Activated T-cell treated with anti-CD3 and anti-CD28 coated beads for 48 hours (primary cell): ENCODE results near the gene TGFBRAP1.
"Not testable (repeated sequence)": the region's sequence is repeated elsewhere in the genome, so short reads cannot be mapped to it uniquely, and the experiment has no call there.

Experiments used
- DNase-seq: peaks from one replicate; pipeline ENCODE4 v3.0.0-alpha.2; 2020; ENCODE audit warnings: low read depth

TGFBRAP1 gene

DNA sequence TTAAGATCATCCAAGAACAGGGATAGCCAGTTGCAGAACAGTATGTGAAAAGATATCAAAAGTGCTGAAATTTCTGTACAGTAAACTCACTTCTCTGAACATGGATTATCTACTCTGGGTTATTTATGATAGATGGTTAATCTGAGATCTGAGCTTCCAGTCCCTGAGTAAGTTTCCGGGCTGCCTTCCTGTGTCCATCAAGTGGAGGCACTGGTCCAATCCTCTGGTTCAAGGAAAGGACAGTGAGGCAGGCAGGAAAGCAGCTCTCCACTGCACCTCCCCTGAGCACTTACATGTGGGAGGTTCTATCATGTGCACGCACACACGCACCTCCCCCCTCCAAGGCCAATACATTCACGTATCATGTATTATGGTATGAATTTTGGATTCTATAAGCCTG, 55.5 kb downstream of the TGFBRAP1 start:
- no peak for DNase-seq

DNA sequence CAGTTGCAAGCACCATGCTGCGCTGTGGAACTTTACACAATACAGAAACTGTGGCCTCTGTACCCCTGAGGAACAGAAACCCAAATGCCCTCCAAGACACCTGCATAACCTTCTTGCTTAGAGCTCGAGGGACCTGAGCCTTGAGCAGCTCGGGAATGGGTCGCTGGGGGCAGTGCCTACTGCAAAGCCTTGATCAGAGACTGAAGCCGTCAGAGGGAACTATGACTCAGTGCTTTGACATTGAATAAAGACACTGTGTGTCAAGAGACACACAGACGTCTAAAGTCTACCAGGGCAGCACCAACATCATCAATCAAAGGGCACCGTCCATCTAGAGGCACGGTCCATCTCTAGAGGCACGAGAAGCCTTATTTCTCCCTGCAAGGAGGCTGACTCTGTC, 57.4 kb downstream of the TGFBRAP1 start:
- DNase-seq: no peak

DNA sequence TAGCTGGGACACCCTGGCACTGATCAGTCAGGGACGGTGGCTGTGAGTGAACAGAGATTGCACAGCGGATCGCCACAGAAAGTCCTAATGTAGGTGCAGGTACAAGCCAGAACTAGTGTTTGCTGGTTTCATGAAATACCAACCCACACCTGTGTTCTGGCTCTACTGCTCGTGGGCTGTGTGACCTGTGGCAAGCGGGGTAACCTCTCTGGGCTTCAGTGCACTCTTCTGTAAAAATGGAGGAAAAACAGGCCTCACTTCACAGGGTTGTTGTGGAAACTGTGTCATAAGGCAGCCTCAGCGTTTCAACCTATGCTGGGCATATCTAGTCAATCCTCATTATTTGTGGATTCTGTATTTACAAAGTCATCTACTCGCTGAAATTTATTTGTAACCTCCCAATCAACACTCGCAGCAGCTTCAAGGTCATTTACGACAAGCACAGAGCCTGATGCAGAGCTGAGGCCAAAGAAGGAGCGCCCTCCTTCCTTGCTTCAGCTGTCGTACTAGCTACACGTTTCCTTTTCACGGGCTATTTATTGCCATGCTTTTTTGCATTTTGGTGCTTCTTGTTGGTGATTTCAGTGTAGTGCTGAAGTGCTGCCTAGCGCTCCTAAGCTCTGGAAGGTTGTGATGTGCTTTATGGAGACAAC, 58.0 kb downstream of the TGFBRAP1 start:
- DNase-seq: no peak

DNA sequence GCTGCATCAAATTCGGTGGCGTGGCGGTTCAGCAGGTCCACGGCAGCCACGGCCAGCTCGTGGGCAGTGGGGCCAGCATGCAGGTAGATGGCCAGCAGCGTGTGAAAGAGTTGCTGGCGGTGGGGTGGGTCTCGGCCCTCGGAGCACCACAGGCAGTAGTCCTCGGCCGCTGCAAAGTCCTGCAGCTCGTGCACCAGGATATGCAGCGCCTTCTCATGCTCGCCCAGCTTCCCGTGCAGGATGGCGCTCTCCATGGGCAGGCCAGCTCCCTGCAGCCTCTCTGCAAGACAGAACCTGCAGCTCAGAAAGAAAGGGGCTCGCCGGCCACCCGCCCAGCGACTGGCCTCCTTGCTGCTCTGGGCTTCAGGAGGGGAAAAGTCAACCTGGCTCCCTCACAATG, 60.1 kb downstream of the TGFBRAP1 start:
- no peak for DNase-seq

DNA sequence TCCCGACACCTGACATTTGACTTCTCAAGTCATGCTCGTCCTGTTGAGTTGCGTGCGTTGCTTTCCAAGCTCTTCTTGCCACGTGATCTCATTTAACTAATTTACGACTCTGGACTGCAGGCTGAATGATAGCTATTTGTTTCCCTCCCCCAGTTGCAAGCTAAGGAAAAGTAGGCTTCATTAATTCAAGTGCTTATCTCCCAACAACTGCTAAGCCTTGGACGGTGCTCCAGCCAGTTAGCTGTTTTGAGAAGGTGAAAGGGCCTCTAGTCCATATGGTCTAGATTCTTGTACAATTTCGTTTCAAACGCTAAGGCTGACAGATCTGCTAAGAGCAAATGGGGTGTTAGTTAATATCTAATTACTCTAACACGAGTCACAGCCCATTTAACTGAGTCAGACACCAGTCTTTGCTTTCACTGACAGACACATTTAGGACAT, 66.9 kb downstream of the TGFBRAP1 start:
- no peak for DNase-seq

DNA sequence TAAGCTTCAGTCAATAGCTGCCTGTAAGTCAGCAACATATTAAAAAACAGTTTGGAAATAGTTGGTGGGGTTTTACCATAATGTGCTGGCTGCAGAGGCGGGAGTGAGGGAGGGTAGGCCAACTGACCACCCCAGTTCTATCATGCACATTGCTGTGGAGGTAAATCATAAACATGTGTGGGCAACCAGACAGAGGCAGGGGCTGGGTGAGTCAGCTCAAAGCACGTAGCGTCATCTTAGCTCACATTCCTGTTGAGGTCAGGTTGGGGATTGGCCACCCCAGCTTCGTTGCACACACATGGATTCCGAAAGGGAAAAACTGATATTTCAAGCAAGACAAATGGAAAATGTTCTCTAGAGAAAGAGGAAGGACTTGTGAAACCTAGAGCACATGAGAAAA, 68.5 kb downstream of the TGFBRAP1 start:
- DNase-seq: no peak

DNA sequence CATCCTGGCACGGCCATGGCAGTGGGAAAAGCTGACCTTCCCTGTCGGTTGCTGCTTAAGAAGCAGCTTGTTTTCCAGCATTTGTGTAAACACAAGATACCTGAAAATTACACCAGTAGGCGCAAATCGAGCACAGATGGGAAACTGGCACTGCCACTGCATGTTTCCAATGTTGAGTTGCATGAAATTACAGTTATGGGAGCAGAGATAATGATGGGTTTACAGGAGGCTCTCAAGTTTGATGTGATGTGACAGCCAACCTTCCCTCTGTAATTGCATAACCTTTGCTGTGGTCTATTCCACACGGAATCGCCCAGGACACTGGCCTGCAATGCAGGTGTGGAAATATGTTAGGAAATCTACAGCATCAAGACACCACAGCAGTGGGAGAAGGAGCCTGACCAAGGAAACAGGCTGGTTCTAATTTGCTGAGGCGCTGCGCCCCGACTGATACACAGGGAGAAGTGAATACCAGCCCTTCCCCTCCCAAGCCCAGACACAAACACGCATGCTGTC, 70.6 kb downstream of the TGFBRAP1 start:
- no peak for DNase-seq

DNA sequence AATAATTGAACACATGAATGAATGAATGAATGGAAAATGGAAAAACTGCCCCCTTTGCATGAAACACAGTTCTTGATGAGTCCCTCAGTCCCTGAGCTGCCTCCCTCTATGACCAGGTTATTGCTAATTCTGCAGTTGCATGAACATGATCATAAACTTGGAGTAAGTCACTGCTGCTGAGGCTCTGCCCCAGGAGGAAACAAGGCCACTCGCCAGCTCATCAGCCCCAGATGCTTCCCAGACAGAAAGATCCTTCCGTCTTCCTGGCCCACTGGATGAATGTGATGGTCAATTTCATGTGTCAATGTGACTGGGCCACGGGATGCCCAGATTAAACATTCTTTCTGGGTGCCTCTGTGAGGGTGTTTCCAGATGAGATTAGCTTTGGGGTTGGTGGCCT, 71.6 kb downstream of the TGFBRAP1 start:
- no peak for DNase-seq

DNA sequence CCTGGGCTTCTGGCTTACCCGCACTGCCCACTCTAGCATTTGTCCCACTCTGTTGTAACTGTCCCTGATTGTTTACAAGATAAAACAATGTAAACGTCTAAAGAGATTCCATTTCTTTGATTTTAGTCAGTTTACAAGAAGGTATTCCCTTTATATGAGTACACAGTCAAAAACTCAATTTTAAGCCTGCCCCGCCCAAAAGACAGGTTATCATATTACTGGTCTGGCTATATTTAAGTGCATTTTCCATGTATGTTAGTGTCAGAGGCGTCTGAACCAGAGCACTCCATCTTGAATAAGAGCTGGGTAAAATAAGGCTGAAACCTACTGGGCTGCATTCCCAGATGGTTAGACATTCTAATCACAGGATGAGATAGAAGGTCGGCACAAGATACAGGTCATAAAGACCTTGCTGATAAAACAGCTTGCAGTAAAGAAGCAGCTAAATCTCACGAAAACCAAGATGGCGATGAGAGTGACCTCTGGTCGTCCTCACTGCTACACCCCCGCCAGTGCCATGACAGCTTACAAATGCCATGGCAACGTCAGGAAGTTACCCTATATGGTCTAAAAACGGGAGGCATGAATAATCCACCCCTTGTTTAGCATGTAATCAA, 73.0 kb downstream of the TGFBRAP1 start:
- no peak for DNase-seq

DNA sequence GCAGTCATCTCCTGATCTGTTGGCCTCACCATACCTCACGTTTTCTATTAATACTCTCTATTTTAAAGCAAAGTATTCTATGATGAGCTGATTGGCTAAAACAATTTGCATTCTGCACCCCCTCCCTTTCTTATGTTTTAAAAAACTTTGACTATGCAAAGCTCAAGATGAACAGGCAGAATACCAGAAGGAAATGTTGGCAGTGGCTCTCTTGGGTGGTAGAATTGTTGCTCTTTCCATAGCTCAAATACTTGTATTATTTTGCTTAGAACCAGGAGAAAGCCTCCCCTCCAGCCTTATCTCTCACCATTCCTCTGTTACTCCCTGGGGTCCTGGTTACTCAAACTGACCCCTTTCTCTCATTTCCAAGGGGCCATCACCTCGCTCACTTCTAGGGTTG, 73.6 kb downstream of the TGFBRAP1 start:
- no peak for DNase-seq

DNA sequence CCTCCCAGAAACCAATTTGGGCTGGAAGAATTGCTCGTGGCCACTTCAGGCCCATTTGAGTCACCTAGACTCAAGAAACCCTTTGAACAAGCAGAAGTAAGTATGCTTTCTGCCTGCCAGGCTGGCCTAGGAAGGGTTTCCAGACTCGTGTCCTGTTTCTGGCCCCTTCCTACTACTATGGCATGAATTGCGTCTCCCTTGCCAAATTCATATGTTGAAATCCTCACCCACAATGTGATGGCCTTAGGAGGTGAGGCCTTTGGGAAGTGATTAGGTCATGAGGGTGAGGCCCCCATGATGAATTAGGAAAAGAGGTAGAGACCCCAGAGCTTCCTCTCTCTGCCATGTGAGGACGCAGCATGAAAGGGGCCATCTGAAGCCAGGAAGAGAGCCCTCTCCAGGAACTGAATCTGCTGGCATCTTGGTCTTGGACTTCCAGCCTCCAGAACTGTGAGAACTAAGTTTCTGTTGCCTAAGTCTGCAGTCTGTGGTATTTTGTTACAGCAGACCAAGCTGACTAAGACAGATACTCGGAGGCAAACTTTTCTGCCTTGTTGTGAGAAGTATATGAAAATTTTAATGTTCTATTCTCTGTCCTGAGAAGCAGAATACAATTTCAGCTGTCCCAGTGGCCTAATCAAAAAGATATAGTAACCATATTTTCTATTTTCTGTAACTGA, 74.9 kb downstream of the TGFBRAP1 start:
- DNase-seq: no peak

DNA sequence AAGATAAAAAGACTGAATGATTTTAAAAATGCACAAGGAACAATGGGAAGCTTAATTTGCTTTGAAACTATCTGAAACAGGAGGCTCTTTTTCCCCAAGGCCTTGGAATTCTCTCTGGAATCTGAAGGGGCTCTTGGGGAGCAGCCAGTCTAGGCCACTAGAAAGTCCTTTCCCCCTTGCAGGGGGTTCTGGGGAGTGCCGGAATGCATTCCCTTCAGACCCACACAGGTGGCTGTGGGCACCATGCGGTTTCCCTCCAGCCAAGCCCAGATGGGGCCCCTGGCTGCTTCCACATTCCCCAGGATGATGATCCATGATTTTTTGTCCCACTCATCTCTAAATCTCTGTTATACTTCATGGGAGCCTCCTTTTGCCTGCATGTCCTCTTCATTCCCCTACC, 77.3 kb downstream of the TGFBRAP1 start:
- DNase-seq: no peak

DNA sequence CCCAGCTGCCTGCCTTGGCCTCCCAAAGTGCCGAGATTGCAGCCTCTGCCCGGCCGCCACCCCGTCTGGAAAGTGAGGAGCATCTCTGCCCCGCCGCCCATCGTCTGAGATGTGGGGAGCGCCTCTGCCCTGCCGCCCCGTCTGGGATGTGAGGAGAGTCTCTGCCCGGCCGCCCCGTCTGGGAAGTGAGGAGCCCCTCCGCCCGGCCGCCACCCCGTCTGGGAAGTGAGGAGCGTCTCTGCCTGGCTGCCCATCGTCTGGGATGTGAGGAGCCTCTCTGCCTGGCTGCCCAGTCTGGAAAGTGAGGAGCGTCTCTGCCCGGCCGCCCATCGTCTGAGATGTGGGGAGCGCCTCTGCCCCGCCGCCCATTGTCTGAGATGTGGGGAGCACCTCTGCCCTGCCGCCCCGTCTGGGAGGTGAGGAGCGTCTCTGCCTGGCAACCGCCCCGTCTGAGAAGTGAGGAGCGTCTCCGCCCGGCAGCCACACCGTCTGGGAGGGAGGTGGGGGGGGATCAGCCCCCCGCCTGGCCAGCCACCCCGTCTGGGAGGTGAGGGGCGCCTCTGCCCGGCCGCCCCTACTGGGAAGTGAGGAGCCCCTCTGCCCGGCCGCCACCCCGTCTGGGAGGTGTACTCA, 78.4 kb downstream of the TGFBRAP1 start:
- DNase-seq: not testable (repeated sequence)

DNA sequence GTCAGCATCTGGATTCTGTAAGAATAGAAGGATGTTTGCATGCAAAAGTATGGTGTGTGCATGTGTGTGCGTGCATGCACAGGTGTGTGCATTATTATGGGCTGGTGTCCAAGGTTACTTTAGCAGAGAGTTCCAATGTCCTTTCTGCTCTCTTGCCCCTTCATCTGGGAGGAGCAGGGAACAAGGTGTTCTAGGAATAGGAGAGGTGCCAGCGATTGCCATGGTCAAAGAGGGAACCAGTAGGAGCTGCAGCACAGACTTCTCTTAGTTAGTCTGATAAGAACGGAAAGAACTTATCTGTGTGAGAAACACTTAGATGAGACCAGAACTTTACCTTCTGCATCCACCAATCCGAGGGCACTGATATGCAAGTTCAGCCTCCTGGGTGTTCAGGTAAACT, 79.6 kb downstream of the TGFBRAP1 start:
- DNase-seq: no peak

DNA sequence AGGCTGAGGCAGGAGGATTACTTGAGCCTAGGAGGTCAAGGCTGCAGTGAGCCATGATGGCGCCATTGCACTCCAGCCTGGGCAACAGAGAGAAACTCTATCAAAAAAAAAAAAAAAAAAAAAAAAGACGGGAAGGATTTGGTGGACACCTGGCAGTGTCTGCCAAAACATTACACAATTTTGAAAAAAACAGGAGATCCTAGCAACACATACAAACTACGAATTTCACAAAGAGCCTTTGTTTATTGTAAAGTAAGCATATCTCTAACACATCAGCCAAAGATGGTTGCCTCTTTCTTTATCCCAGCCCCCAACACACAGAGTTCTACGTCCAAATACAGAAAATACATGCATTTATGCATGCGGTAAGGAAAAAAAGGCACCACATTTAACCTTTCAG, 80.4 kb downstream of the TGFBRAP1 start:
- no peak for DNase-seq

DNA sequence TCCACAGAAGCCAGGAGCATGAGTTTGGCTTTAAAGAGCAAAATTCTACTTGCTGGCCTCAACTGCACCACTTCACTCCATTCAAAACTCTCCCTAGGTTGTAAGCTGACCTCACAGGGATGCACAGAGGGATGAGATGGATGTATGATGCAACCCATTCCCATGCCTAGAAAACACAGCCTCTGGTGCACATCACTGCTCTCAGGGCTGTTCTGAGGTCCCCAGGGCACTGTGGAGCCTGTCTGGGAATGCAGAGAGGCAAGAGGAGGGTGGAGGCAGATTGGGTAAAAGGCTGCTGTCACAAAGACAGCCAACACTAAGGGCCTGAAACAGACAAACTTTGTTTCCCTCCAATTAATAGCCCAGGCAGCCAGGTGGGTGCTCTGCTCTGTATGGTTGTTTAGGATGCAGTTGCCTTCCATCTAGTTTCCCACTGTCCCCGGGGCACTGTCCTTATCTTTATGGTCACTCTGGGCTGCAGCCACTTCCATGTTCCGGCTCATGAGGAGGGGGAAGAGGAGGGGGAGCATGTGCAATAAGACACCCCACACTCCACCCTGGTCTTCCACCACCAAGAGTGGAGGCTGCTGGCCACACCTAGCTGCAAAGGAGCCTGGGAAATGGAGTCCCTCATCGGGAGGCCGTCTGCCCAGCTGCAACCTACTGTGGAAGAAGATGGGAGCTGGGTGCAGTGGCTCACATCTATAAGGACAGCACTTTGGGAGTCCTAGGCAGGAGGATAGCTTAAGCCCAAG, 81.0 kb downstream of the TGFBRAP1 start:
- no peak for DNase-seq

DNA sequence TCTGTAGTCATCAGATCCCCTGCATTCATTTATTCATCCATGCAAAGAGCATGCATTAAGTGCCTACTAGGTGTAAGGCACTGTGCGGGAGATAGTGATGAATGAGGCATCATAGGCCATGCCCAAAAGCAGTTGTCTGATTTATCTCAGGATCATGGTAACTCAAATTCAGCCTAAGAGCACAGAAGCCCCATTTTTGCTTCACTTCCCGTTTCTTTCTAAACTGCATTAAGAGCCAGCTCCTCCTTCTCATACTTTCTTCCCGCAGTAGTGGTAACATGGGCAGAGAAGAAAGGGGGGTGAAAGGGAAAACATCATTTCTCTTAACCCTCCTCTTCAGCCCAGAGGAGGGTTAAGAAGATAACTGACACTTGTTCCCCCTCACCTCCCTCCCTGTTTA, 85.1 kb downstream of the TGFBRAP1 start:
- DNase-seq: no peak

DNA sequence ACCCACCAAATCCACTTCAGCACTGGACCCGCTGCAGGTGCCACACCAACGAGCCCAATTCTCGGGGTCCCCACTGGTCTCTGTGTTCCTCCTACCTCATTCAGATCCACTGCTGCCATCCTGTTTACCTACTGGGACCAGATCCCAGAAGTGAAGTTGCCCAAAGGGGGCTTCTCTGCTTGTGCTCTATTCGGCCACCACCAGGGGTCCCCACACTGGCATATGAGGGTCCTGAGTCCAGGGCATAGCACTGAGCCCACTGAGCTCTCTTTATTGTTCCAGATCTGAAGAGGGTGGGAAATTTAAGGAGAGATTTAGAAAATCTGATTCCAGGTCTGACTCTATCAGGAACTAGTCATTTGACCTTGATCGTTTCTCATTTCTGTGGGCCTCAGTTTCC, 85.6 kb downstream of the TGFBRAP1 start:
- DNase-seq: no peak

DNA sequence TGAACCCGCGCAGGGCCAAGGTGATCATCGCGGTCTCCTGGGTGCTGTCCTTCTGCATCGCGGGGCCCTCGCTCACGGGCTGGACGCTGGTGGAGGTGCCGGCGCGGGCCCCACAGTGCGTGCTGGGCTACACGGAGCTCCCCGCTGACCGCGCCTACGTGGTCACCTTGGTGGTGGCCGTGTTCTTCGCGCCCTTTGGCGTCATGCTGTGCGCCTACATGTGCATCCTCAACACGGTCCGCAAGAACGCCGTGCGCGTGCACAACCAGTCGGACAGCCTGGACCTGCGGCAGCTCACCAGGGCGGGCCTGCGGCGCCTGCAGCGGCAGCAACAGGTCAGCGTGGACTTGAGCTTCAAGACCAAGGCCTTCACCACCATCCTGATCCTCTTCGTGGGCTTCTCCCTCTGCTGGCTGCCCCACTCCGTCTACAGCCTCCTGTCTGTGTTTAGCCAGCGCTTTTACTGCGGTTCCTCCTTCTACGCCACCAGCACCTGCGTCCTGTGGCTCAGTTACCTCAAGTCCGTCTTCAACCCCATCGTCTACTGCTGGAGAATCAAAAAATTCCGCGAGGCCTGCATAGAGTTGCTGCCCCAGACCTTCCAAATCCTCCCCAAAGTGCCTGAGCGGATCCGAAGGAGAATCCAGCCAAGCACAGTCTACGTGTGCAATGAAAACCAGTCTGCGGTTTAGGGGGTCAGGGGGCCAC, 87.1 kb downstream of the TGFBRAP1 start:
- DNase-seq: no peak

DNA sequence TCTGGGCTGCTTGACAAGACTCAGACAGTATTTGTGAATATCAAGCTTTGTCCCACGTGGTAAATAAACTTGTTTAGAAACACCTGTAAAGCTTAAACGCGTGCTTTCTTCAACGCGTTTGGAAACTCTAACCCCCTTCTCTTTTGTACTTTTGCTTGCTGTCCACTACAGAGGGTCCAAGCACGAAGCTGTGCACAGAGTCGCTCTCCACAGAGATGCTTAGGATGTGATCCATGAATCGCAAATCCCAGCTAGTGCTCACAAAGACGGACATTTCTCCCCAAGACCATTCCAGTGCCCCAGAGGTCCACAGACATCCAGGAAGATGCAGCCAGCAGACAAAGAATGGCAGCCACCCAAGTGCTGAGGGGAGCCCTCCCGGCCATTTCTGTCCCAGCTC, 88.1 kb downstream of the TGFBRAP1 start, which contains the start of gene GPR45:
GPR45 (plus strand) TSS at position 301 of the 400 bp plus-strand sequence. CDS start 116 bp downstream, outside the sequence.
- DNase-seq: no peak

DNA sequence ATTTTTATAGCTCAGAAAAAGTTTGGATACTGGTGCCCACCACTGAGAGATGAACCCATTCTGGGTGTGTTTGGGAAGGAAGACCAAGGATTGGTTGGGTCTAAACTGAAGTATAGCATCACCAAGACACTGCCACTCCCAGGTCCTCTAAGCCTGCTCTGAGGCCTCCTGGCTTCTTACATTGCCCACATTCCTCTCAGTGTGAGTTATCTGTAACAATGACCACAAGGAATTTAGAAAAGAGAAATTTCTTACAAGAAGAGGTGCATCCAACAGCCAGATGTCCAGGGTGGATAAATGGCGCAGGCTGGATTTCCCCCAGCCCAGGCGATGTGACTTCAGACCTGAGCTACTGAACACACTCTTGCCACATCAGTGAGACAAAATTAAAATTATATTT, 89.6 kb downstream of the TGFBRAP1 start:
- DNase-seq: no peak
